ENCODE results near the gene PCNX3. TPM values are rescaled to one million over a fixed set of nuclear protein-coding genes. Genes with fewer than 3 reads are reported as not detected.

PCNX3 gene
- polyA plus RNA-seq, 1 experiment: 19.7 TPM

GRCh38 chr11:65662247-65662798 is 46.7 kb downstream of the PCNX3 start:
- no peak for TF ChIP-seq CTCF (IDR thresholded peaks at IDR 0.05; ENCODE audit: insufficient read depth, low read depth, low read length)
- CTCF ChIA-PET: interaction anchor here (1.2 to 2.0 kb wide), 3 partner anchors 9 to 58 kb away, joined by 3 to 6 read pairs (median 5); partner anchors contain the start of genes KAT5 and RNASEH2C
- DNase-seq (ENCODE audit: low read depth): no peak
- H3K36me3 ChIP-seq (ENCODE audit: control insufficient read depth, insufficient read depth, low read length): peaks cover 35% of the 10 kb centered on the region
- H3K4me3 ChIP-seq (ENCODE audit: low read depth, low read length): peak overlapping the region; percentile 54
- no peaks in the 10 kb centered on the region for H3K27me3 ChIP-seq (ENCODE audit: control insufficient read depth, insufficient read depth, low read length)
- POLR2A ChIA-PET: interaction anchor here (0.6 to 1.4 kb wide), 2 partner anchors 170 to 228 kb away, joined by 3 to 7 read pairs; partner anchors contain the start of gene CCDC85B

GRCh38 chr11:65662799-65663638 is 47.4 kb downstream of the PCNX3 start, which contains the start of gene RELA:
RELA (minus strand) TSS chr11:65662916; CDS start chr11:65662832, 84 bp downstream.
- TF ChIP-seq CTCF (IDR thresholded peaks at IDR 0.05; ENCODE audit: insufficient read depth, low read depth, low read length): no peak
- ChIA-PET CTCF (interaction anchor here (0.6 to 2.0 kb wide), 8 partner anchors 10 to 382 kb away, joined by 3 to 6 read pairs (median 4); partner anchors contain the start of genes FIBP, KAT5, RNASEH2C and SIPA1), POLR2A (interaction anchor here (0.6 to 1.4 kb wide), 2 partner anchors 170 to 227 kb away, joined by 3 to 7 read pairs; partner anchors contain the start of gene CCDC85B)
- Histone ChIP-seq H3K36me3 (ENCODE audit: control insufficient read depth, insufficient read depth, low read length) (peaks cover 28% of the 10 kb centered on the region), H3K27me3 (ENCODE audit: control insufficient read depth, insufficient read depth, low read length) (no peaks in the 10 kb centered on the region), H3K4me3 (ENCODE audit: low read depth, low read length) (peak within 1 kb of the TSS; percentile 54)
- peak; percentile 61 for DNase-seq (ENCODE audit: low read depth)

DNA sequence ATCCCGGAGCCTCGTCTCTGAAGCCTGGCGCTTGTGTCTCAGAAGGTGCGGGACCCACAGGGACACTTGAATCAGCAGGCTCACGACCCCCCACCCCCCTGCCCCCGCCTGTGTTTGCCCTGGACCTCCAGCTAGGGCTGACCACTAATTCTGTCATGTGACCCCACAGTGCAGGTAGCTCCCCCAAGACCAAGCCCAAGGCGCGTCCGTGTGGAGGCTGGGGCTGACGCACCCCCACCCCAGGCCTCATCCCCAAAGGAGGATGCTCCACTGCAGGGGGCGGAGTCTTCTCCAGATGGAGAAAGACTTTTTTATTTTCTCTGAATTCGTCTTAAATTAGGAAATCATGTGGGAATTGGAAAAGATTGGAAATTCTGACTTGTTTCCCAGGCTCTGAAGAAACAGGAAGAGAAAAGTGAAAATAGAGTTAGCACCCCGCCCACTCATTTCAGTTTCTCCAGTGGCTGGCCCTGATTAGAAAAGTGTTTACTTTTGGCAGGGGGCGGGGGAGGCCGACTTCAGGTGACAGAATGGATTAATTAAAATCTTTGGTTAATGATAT is 48.1 kb downstream of the PCNX3 start:
- POLR2A ChIA-PET: interaction anchor here (1.4 kb wide), 1 partner anchor 227 kb away, joined by 7 read pairs; the partner anchor contains the start of gene CCDC85B
- no peak for TF ChIP-seq CTCF (IDR thresholded peaks at IDR 0.05; ENCODE audit: insufficient read depth, low read depth, low read length)
- DNase-seq (ENCODE audit: low read depth): peak; percentile 37
- Histone ChIP-seq H3K36me3 (ENCODE audit: control insufficient read depth, insufficient read depth, low read length) (peaks cover 21% of the 10 kb centered on the region), H3K27me3 (ENCODE audit: control insufficient read depth, insufficient read depth, low read length) (no peaks in the 10 kb centered on the region), H3K4me3 (ENCODE audit: low read depth, low read length) (peak overlapping the region; percentile 54)
- CTCF ChIA-PET: interaction anchor here (0.6 to 2.0 kb wide), 8 partner anchors 10 to 224 kb away, joined by 3 to 6 read pairs (median 4); partner anchors contain the start of genes FIBP, KAT5, RNASEH2C and SIPA1

GRCh38 chr11:65672180-65672860 is 56.7 kb downstream of the PCNX3 start:
- Histone ChIP-seq H3K4me3 (ENCODE audit: low read depth, low read length) (no peak overlapping the region), H3K36me3 (ENCODE audit: control insufficient read depth, insufficient read depth, low read length) (no peaks in the 10 kb centered on the region), H3K27me3 (ENCODE audit: control insufficient read depth, insufficient read depth, low read length) (no peaks in the 10 kb centered on the region)
- POLR2A ChIA-PET: no interaction called here
- DNase-seq (ENCODE audit: low read depth): no peak
- no peak for TF ChIP-seq CTCF (IDR thresholded peaks at IDR 0.05; ENCODE audit: insufficient read depth, low read depth, low read length)
- CTCF ChIA-PET: no interaction called here
